PC-3 (cell line): ENCODE measurements around the gene TSNAX. TPM values are rescaled to one million over a fixed set of nuclear protein-coding genes. Genes with fewer than 3 reads are reported as not detected.

Experiments
- ATAC-seq: fragments of 200-7000 bp; cut with Tn5 transposase; 2 replicates; pipeline ENCODE4 v1.9.1; 2020; ENCODE audit warnings: mild to moderate bottlenecking, moderate library complexity
- BruUV-seq: library from RNA; stranded (reverse); fragments of 400-500 nt; replicated peaks from 2 replicates; lab custom pipeline; 2021; lab: Mats Ljungman, UMichigan
- CTCF ChIA-PET: fragments of 300-600 bp; sonication (Branson Sonifier 250); formaldehyde crosslinking; loops from one replicate; lab custom pipeline; 2022; ENCODE audit warnings: antibody characterized with exemption; lab: Charles Lee
- POLR2A ChIA-PET: fragments of 300-600 bp; sonication (Branson Sonifier 250); formaldehyde crosslinking; loops from one replicate; lab custom pipeline; 2022; ENCODE audit warnings: antibody characterized with exemption; ENCODE audit not compliant: unreplicated experiment; lab: Charles Lee
- DNase-seq: peaks from one replicate; pipeline ENCODE4 v3.0.0-alpha.2; 2015
- H2AFZ ChIP-seq: fragments of 300-600 bp; sonication (generic); 2 replicates; pipeline ENCODE4 v1.6.0; 2016; ENCODE audit warnings: antibody characterized with exemption, low read length
- H3F3A ChIP-seq: fragments of 300-600 bp; sonication (generic); one replicate; pipeline ENCODE4 v1.6.0; 2017; ENCODE audit warnings: antibody characterized with exemption, low read length, control low read depth, mild to moderate bottlenecking; ENCODE audit not compliant: unreplicated experiment
- H3K27ac ChIP-seq: fragments of 300-600 bp; sonication (generic); 2 replicates; pipeline ENCODE4 v1.5.1; 2016; ENCODE audit warnings: mild to moderate bottlenecking, low read length
- H3K27me3 ChIP-seq: fragments of 300-600 bp; sonication (generic); 2 replicates; pipeline ENCODE4 v1.6.1; 2016; ENCODE audit warnings: low read length, mixed read lengths
- H3K36me3 ChIP-seq: fragments of 300-600 bp; sonication (generic); 2 replicates; pipeline ENCODE4 v1.6.1; 2016; ENCODE audit warnings: low read depth, mixed run types, low read length, mixed read lengths
- H3K4me1 ChIP-seq: fragments of 300-600 bp; sonication (generic); 2 replicates; pipeline ENCODE4 v1.5.1; 2016; ENCODE audit warnings: low read length; ENCODE audit not compliant: insufficient read depth
- H3K4me2 ChIP-seq: fragments of 300-600 bp; sonication (generic); 2 replicates; pipeline ENCODE4 v1.6.0; 2016; ENCODE audit warnings: low read length
- H3K4me3 ChIP-seq: fragments of 300-600 bp; sonication (generic); 2 replicates; pipeline ENCODE4 v1.5.1; 2016; ENCODE audit warnings: mild to moderate bottlenecking, low read length, mixed read lengths
- H3K79me2 ChIP-seq: fragments of 300-600 bp; sonication (generic); 2 replicates; pipeline ENCODE4 v1.6.1; 2017; ENCODE audit warnings: low read length, mixed read lengths
- H3K9ac ChIP-seq: fragments of 300-600 bp; sonication (generic); 2 replicates; pipeline ENCODE4 v1.6.0; 2016; ENCODE audit warnings: mild to moderate bottlenecking, low read length
- H3K9me2 ChIP-seq: fragments of 300-600 bp; sonication (generic); replicated peaks from 2 replicates; pipeline ENCODE4 v1.6.1; 2016; ENCODE audit warnings: mixed run types, low read length, mixed read lengths
- H3K9me3 ChIP-seq: fragments of 300-600 bp; sonication (generic); 2 replicates; pipeline ENCODE4 v1.6.1; 2016; ENCODE audit warnings: low read length, mixed read lengths
- H4K20me1 ChIP-seq: fragments of 300-600 bp; sonication (generic); 2 replicates; pipeline ENCODE4 v1.6.1; 2016; ENCODE audit warnings: low read length, mixed read lengths
- EZH2 ChIP-seq: fragments of 300-600 bp; sonication (generic); IDR thresholded peaks from one replicate; pipeline ENCODE4 v1.6.1; 2017; ENCODE audit warnings: antibody characterized with exemption, mild to moderate bottlenecking, low read length; ENCODE audit not compliant: unreplicated experiment
- EZH2phosphoT487 ChIP-seq: fragments of 300-600 bp; sonication (generic); IDR thresholded peaks from 2 replicates; pipeline ENCODE4 v1.6.1; 2018; ENCODE audit warnings: mild to moderate bottlenecking, antibody characterized with exemption, low read length, borderline replicate concordance
- intact Hi-C: fragments of 100-400 bp; cut with micrococcal nuclease; formaldehyde crosslinking; loops from 2 replicates; pipeline ENCODE4 v1.9.0; 2023
- total RNA-seq: library from RNA; depleted of rRNA; stranded (reverse); fragments of >200 nt; gene quantifications from 2 replicates; pipeline ENCODE4 v1.2.3, GENCODE V29; 2014
- TF ChIP-seq, protein P1 (sequence below): fragments of 300-600 bp; sonication (generic); conservative IDR thresholded peaks from 2 replicates; pipeline ENCODE4 v1.5.1; 2017; ENCODE audit warnings: antibody characterized with exemption, low read depth, mild to moderate bottlenecking, low read length

TSNAX gene
- total RNA-seq, 1 experiment from 2014 or later: 33.1 TPM

- CTCF ChIA-PET: no interaction called here
These were observed 41.5 kb upstream of the TSNAX start for GRCh38 chr1:231487019-231487418.

GRCh38 chr1:231487910-231488309, 40.6 kb upstream of the TSNAX start:
- CTCF ChIA-PET: no interaction called here
- TF ChIP-seq EZH2 (no peak), EZH2phosphoT487 (no peak)
- TF ChIP-seq, protein P1, sequence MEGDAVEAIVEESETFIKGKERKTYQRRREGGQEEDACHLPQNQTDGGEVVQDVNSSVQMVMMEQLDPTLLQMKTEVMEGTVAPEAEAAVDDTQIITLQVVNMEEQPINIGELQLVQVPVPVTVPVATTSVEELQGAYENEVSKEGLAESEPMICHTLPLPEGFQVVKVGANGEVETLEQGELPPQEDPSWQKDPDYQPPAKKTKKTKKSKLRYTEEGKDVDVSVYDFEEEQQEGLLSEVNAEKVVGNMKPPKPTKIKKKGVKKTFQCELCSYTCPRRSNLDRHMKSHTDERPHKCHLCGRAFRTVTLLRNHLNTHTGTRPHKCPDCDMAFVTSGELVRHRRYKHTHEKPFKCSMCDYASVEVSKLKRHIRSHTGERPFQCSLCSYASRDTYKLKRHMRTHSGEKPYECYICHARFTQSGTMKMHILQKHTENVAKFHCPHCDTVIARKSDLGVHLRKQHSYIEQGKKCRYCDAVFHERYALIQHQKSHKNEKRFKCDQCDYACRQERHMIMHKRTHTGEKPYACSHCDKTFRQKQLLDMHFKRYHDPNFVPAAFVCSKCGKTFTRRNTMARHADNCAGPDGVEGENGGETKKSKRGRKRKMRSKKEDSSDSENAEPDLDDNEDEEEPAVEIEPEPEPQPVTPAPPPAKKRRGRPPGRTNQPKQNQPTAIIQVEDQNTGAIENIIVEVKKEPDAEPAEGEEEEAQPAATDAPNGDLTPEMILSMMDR: no peak

More at GRCh38 chr1:231487019-231487418, 41.5 kb upstream of the TSNAX start:
- intact Hi-C loops: no loop called here
- Histone ChIP-seq H3K79me2 (no peaks in the 10 kb centered on the region), H3K27me3 (no peaks in the 10 kb centered on the region), H4K20me1 (no peaks in the 10 kb centered on the region), H3K9me3 (no peaks in the 10 kb centered on the region), H3K9ac (no peak overlapping the region), H3K36me3 (no peaks in the 10 kb centered on the region), H3K4me2 (no peak overlapping the region), H3K27ac (no peak overlapping the region), H3K4me1 (no peaks in the 10 kb centered on the region; the same call in 1 of the 2 replicates), H2AFZ (no peak overlapping the region), H3K9me2 (no peaks in the 10 kb centered on the region), H3F3A (no peaks in the 10 kb centered on the region), H3K4me3 (no peak overlapping the region)
- peak; percentile 47 for DNase-seq
- POLR2A ChIA-PET: no interaction called here
- no TSS peak for BruUV-seq
- ATAC-seq: peak; percentile 66; the same call in 1 of the 2 replicates
- TF ChIP-seq EZH2 (no peak), EZH2phosphoT487 (no peak)
- TF ChIP-seq, protein P1: no peak

DNA sequence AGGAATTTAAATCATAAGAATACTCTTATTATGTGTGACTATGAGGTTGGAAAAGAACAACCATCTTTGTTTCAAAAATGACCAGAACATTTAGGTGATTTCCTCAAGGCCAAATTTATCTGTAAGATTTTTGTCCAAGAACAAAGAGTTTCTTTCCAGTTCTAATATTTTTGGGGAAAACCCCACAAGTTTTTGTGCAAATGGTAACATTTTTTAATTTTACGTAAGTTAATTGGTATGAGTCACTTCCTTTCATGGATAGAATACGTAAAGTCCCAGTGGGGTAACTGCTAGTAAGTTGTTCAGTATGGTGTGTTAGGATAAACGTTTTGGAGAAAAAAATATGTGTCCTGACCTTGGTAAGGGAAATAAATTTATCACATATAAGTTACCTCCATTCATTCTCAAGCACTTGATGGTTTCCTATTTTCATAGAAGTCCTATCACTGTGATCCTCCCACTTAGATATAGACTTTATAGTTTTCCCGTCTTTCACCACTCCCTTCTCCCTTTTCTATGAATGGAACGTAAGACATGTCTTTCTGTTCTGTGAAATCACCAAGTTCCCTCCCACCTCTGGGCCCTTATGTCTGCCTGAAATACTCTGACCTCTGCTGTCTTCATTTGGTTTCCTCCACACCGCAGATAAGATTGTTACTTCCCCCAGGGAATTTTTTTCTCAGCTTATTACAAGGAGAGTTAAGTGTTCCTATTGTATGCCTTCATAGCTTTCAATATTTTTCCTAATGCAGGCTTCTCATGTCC, 34.9 kb upstream of the TSNAX start:
- no peaks in the 10 kb centered on the region for H3K79me2 ChIP-seq
- H3K27ac ChIP-seq: no peak overlapping the region
- intact Hi-C loops: no loop called here
- no peak for ATAC-seq
- ChIA-PET CTCF (no interaction called here), POLR2A (no interaction called here)
- H4K20me1 ChIP-seq: no peaks in the 10 kb centered on the region
- no peaks in the 10 kb centered on the region for H3K36me3 ChIP-seq
- DNase-seq: no peak
- H3K4me3 ChIP-seq: no peak overlapping the region
- no peaks in the 10 kb centered on the region for H3F3A ChIP-seq
- H3K9me2 ChIP-seq: no peaks in the 10 kb centered on the region
- peaks cover under 1% of the 10 kb centered on the region; the same call in 1 of the 2 replicates for H3K9me3 ChIP-seq
- TF ChIP-seq EZH2 (no peak), EZH2phosphoT487 (no peak)
- TF ChIP-seq, protein P1: no peak
- H3K27me3 ChIP-seq: no peaks in the 10 kb centered on the region
- no peak overlapping the region for H3K4me2 ChIP-seq
- no peaks in the 10 kb centered on the region for H3K4me1 ChIP-seq
- no TSS peak for BruUV-seq
- no peak overlapping the region for H2AFZ ChIP-seq
- no peak overlapping the region for H3K9ac ChIP-seq

More at GRCh38 chr1:231487910-231488309, 40.6 kb upstream of the TSNAX start:
- Histone ChIP-seq H3K27ac (no peak overlapping the region), H3K4me1 (no peaks in the 10 kb centered on the region; the same call in 1 of the 2 replicates), H3K36me3 (no peaks in the 10 kb centered on the region), H3K9me3 (no peaks in the 10 kb centered on the region), H3K4me2 (no peak overlapping the region), H3K9me2 (no peaks in the 10 kb centered on the region), H2AFZ (no peak overlapping the region), H3K4me3 (no peak overlapping the region), H3F3A (no peaks in the 10 kb centered on the region), H3K79me2 (no peaks in the 10 kb centered on the region), H3K27me3 (no peaks in the 10 kb centered on the region), H4K20me1 (no peaks in the 10 kb centered on the region), H3K9ac (no peak overlapping the region)
- DNase-seq (no peak), ATAC-seq (no peak)
- no TSS peak for BruUV-seq
- POLR2A ChIA-PET: no interaction called here
- intact Hi-C loops: no loop called here
